Activated CD8-positive, alpha-beta memory T cell treated with anti-CD3 and anti-CD28 coated beads for 36 hours (primary cell): ENCODE data around the gene KCNK13. TPM values are rescaled to one million over a fixed set of nuclear protein-coding genes. Genes with fewer than 3 reads are reported as not detected.
"Not testable (repeated sequence)": the region's sequence is repeated elsewhere in the genome, so short reads cannot be mapped to it uniquely, and the experiment has no call there.

Experiments
- CTCF ChIA-PET: fragments of 350-600 bp; sonication (Branson Sonifier 250); formaldehyde crosslinking; loops from one replicate; lab custom pipeline; 2021; ENCODE audit warnings: antibody characterized with exemption; lab: Charles Lee
- POLR2A ChIA-PET: fragments of 350-600 bp; sonication (Branson Sonifier 250); formaldehyde crosslinking; loops from one replicate; lab custom pipeline; 2021; ENCODE audit warnings: antibody characterized with exemption; lab: Charles Lee
- total RNA-seq, 2 experiments: library from RNA; stranded (reverse); gene quantifications; one replicate each; pipeline ENCODE4 v1.2.3, GENCODE V29; 2021

The KCNK13 gene
- total RNA-seq, 2 experiments from 2014 or later = not detected

DNA sequence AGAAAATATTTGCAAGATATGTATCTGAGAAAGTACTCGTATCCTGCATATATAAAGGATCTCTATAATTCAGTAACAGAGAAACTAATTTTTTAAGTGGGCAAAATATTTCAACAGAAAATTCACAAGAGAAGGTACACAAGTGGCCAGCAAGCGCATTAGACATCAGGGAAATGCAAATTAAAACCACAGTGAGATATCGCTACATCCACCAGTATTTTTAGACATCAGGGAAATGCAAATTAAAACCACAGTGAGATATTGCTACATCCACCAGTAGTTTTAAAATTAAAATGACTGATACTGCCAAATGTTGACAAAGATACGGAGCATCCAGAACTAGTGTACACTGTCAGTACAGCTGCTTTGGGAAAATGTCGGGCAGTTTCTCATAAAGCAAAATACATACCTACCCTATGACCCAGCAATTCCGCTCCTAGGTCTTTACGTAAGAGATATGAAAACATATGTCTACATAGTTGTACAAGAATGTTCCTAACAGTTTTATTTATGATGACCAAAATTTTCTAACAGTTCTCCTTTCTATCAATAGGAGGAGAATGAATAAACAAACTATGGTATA lies 2.8 kb upstream of the KCNK13 start:
- CTCF ChIA-PET = no interaction called here
- POLR2A ChIA-PET = no interaction called here

DNA sequence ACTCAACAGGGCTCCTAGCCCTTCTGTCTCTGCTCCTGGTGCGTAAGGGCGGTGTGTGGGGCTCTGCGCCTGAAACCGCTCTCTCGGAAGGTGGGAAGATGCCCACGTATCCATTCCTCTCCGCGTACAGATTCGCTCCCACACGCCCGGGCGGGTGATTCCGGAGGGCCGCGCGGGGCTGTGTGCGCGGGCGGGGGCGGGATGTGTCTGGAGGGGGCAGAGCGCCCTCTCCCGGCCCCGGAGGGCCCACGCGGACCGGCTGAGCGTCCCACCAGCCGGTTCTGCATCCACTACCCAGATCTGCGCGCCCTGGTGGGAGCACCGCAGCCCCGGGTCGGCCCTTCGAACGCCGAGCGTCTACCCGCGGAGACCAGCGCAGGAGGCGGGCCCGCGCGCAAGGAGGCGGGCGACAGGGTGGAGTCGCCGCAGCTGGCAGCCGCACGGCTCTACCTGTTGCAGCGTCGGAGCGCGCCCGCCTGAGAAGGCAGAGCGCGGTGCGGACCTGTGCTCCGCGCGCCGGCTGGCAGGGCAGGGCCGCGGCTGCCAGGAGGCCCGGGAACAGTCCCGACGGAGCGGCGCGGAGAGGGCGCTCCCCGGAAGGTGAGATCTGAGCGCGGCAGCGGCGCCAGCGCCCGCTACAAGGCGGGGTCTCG lies 1.4 kb upstream of the KCNK13 start:
- CTCF ChIA-PET = no interaction called here
- POLR2A ChIA-PET = no interaction called here

DNA sequence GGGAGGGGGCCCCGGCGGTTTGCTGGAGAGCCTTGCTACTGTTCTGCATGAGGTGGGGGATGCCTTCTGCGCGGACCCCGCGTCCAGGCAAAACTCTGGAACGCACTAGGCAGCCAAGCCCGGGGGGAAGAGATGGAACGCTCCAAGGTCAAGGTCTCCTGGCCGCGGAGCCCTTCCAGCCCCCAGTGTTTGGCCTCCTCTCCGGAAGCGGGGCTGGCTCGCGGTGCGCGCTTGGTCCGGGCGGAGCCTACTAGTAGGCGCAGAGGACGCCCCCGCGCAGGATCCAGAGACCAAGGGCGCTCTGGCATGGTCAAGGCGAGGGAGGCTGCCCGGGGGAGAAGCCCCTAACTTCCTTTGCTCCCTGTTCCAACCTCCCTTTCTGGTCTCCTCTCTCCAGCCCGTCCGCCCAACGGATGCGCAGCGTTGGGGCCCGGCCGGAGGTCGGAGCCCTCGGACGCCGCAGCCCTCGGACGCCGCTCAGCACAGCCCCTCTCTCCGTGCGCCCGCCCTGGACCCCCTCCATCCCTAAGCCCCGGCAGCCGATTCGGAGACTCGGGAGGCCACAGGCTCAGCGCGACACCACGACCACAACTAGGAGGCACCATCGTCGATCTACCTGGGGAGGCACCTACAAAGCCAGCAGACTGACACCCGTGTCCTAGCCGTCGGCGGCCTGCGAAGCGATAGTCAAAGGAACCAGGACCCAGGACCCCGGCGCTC lies 669 bp upstream of the KCNK13 start:
- POLR2A ChIA-PET = no interaction called here
- CTCF ChIA-PET = no interaction called here

DNA sequence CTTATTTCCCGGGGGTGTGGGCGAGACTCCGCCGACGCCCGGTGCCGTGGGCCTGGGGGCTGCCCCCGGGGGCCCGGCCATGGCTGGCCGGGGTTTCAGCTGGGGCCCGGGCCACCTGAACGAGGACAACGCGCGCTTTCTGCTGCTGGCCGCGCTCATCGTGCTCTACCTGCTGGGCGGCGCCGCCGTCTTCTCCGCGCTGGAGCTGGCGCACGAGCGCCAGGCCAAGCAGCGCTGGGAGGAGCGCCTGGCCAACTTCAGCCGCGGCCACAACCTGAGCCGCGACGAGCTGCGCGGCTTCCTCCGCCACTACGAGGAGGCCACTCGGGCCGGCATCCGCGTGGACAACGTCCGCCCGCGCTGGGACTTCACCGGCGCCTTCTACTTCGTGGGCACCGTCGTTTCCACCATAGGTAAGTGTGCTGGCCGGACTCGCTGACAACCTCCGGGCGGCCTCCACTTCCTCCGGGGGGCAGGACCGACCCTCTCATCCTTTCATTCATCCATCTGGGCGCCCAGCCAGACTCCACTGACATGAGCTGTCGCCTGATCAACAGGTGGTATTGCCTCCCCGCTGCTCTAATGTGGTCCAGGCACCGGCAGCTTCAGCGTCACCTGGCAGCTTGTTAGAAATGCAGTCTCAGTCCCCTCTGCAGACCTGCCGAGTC lies 467 bp downstream of the KCNK13 start:
- ChIA-PET POLR2A (no interaction called here), CTCF (interaction anchor here (1.3 kb wide), 1 partner anchor 96 kb away, joined by 3 read pairs; no protein-coding TSS in a partner anchor)

DNA sequence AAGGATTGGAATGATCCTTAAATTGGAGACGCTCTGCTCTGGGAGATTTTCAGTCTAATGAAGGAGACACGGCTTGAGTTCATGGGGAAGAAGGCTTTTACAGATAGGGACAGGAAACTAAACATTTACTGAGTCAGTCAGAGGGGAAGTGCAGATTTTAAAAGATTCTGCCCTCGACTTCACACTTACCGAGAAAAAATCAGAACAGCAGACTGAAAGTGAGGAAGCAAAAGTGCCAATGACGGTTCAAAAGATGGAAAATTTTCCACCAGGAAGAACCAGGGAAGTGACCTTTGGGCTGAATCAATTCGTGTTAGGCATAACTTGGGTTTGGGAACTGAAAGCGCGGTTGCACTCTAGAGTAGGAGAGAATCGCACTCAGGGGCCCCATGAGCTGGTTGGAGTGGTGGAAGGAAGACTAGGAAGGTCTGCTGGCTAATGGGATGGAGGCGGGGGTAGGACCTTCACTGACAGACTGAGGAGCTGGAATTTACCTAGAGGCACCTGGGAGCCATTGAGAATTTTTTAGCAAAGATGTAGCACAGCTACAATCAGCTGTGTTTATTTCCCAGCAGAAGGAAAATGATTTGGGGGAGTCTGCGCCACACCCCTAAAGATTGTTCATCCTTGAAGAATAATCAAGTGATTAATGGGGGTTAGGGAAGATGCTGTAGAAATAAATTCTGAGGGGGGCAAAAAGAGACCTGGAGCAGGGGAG lies 1.2 kb downstream of the KCNK13 start:
- CTCF ChIA-PET = interaction anchor here (1.3 kb wide), 1 partner anchor 97 kb away, joined by 3 read pairs; no protein-coding TSS in a partner anchor
- POLR2A ChIA-PET = no interaction called here

DNA sequence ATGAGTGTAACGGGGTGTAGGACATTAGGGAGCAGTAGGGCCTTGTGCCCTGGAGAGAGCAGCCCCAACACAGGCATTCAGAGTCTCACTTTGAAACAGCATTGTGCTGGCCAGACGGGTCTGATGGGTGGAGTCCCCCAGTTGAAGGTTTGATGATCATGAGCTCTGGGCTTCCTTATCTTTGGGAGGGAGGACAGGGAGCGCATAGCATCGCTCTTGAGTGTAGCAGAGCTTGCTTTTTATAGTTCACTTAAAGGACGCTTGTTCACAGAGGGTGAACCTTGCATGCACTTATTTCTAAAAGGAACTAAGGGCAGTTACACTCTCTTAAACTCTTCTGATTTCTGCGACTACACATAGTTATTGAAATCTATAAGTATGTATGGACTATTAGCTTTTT lies 10.6 kb downstream of the KCNK13 start:
- POLR2A ChIA-PET = no interaction called here
- CTCF ChIA-PET = no interaction called here

DNA sequence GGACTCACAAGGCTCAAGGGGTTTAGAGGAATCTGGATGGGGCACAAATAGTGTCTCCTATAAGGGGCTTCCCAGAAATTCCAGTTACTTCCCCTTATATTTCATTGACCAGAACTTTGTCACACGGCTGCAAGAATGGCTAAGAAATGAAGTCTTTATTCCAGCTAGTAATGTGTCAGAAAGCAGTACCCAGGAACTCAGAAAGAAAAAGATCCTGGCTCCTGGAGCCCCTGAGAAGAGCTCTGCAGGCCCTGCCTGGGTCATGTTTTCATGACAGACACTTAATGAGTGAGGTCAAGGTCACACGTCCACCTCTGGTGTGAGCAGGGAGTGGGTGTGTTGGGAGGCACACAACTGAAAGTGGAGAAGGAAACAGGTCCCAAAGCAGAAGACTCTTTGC lies 17.8 kb downstream of the KCNK13 start:
- CTCF ChIA-PET = no interaction called here

DNA sequence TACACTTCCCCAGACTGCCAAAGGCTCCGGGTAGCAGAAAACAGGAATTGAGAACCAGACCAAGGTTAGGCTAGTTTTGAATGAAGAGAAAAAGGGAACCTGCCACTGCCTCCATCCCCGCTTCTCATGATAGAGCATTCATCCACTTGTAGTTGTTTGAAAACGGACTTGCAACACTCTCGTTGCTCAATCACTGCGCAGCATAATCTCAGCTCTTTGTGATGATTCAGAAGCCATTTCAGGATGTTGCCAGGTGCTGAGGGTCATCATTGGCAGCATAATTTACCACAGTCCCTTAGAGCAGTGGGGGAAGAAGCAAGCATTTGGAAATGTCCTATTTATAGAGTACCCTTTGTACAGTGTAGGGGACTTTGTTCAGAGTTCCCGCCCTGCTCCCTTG lies 25.6 kb downstream of the KCNK13 start:
- POLR2A ChIA-PET = interaction anchor here (0.6 kb wide), 1 partner anchor 14 kb away, joined by 5 read pairs; no protein-coding TSS in a partner anchor
- CTCF ChIA-PET = no interaction called here

More for the DNA sequence above, 17.8 kb downstream of the KCNK13 start:
- POLR2A ChIA-PET = no interaction called here

DNA sequence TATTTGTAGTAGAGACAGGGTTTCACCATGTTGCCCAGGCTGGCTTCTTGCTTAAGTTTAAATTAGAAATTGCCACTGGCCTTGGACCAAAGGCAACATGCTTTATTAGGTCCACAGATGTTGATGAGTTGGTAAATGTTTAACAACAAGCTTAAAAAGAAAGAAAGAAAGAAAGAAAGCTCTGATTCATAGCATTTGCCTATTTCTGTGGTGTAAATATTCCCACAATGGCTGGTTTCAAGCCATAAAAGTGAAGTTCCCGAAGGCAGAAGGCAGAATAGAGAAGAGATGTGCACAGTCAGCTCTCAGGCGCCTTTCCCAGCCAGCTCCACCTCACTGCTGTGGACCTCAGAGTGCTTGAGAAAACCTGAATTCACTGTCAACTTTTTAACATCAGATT lies 26.4 kb downstream of the KCNK13 start:
- CTCF ChIA-PET = no interaction called here

DNA sequence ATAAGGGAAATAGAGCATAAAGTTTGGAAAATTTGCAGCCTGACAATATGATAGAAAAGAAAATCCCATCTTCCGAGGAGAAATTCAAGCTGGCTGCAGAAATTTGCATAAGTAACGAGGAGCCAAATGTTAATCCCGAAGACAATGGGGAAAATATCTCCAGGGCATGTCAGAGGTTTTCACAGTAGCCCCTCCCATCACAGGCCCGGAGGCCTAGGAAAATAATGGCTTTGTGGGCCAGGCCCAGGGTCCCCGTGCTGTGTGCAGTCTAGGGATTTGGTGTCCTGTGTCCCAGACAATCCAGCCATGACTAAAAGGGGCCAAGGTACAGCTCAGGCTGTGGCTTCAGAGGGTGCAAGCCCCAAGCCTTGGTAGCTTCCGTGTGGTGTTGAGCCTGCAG lies 27.7 kb downstream of the KCNK13 start:
- POLR2A ChIA-PET, CTCF ChIA-PET: not testable (repeated sequence)

More for the DNA sequence above, 26.4 kb downstream of the KCNK13 start:
- POLR2A ChIA-PET = no interaction called here

DNA sequence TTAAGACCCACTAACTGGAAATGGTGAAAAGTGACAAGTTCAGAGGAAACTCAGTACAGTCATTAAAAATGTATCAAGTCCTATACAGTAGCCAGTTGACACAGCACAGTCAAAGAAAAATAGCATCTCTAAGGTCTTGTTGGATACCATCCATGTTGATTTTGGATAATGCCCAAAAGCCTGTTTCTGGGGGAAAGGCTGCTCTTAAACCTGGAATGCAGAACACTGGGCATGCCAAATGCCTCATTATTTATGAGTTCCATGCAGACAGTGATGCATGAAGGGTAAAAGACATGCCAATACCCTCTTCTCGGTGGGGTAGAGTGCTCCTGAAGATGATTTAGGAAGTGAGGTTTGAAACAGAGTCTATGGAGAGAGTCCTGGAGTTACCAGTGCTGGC lies 29.6 kb downstream of the KCNK13 start:
- ChIA-PET POLR2A (interaction anchor here (0.6 kb wide), 1 partner anchor 1342 kb away, joined by 3 read pairs; no protein-coding TSS in a partner anchor), CTCF (no interaction called here)

DNA sequence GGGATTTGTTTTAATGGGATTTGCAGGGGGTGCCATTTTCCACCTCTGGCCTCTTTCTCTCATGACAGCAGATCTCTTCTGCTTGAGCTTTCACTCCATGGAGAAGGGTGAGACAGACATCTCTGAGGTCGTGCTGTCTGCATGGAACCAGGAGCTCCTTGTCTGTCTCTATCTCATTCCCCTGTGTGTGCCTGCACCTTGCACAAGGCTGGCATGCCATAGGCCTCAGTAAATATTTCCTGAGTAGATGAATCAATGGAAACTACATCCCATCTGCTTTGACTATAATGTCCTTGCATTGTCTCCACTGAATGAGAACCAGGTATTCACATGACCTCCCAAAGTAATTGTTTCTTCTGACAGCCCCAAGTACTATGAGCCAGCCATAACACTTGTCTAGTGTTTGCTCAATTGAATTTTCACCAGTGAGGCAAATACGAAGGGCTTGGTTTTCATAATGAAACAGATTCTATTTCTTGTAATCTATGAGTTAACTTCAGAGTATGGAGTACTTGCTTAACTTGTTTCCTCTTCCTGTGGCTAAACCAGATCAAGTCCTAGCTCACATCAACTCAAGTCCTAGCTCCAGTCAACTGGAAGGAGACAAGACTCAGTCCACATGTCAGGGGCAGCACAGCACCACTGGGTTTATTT lies 32.3 kb downstream of the KCNK13 start:
- ChIA-PET CTCF (interaction anchor here (0.7 kb wide), 1 partner anchor 208 kb away, joined by 3 read pairs; no protein-coding TSS in a partner anchor), POLR2A (no interaction called here)

DNA sequence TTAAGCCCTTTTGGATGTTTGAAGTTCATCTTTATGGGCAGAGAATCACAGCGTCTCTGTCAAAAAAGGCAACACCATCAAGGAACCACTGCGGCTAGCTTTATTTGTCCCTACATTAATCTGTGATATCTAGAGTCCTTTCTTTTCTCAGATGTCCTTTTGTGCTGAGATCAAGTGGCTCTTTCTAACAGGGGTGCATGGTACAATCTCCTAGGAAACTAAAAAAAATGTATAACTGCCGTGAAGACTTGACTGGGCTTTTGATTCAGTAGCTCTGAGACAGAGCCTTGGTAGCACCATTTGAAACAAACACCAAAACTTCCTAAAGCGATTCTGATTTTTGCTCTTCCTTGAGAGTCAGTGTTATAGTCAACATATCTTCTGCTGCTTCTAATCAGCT lies 33.3 kb downstream of the KCNK13 start:
- ChIA-PET POLR2A (no interaction called here), CTCF (no interaction called here)

DNA sequence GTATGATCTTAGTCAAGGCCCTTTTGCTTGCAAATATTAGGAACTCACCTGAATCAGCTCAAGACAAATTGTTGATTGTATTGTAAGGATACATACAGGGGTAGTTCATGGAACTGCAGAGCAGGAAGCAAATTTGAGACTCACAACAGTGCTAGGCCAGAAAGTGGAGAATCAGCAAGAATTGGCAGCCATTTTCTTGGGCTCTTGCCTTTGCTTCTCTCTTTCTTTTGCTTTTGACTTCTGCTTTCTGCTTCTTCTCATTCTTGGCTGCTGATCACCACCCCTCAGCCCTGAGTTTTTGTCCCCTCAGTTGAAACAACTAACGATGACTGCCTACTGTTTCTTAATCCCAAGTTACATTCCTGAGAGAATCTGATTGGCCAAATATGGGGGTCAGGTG lies 34.8 kb downstream of the KCNK13 start:
- ChIA-PET POLR2A (no interaction called here), CTCF (no interaction called here)

DNA sequence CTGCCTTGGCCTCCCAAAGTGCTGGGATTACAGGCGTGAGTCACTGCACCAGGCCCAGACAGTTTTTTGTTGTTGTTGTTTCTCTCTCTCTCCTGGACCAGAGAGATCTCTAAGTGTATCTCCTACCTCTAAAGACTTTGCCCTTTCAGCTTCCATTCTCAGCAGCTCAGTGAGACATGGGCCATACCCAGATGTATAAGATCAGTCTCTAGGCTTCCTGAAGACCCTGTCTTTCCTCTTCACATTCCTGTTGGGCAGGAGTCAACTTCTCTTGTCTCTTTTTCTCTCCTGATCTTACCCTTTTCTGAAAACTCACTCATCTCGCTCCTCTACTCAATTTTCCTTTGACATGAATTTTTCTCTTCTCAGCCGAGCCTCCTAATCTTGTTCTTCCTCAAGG lies 42.0 kb downstream of the KCNK13 start:
- ChIA-PET POLR2A (no interaction called here), CTCF (no interaction called here)

DNA sequence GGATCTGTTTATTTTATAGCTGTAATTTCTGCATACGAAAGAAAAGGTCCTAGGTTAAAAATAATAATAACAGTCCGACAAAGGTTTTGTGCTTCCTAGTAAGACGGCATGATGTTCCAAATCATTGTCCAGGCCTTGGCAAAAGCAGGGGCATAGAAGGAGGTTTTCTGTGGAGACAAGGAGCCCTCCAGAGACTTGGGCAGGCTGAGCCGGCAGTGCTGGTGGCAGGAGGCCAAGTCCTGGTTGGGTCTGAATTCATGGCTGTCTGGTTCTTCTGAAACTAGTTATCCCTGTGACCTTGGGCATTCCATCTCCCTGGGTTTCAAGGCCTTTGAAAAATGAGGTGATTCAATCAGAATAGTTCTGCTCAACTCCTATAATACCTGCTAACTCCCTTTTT lies 44.0 kb downstream of the KCNK13 start:
- ChIA-PET POLR2A (no interaction called here), CTCF (no interaction called here)

DNA sequence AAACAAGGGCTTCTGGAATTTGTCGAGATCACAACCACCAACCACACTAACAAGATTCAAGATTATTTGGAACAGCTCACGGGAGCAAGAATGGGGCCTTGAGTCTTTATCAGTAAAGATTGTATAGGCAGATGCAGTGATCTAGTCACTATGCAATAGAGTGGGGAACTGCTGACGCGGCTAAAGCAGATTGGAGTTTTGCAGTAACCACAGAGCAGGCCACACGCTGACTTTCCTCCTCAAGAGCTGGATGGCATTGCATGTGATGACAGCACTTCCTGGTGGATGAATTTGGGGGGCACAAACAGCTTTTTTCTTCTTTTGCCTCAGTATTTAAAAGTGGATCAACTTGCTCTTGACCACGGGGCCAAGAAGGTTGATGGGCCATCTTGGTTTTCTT lies 46.0 kb downstream of the KCNK13 start:
- CTCF ChIA-PET = no interaction called here
- POLR2A ChIA-PET = no interaction called here

DNA sequence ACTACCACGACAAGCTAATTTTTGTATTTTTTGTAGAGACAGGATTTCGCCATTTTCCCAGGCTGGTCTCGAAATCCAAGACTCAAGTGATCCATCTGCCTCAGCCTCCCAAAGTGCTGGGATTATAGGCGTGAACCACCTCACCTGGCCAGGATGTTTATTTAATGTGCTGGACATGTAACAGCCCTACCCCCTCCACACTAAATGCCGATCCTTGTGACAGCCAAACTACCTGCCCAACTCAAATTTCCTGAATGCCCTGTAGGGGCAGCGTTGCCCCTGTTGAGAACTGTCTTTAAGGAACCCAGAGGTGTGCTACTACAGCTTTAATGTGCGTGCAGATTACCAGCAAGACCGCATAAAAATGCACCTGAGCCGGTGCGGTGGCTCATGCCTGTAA lies 48.1 kb downstream of the KCNK13 start:
- ChIA-PET CTCF (no interaction called here), POLR2A (no interaction called here)
